ENCODE measurements around the gene CST7.
"Not testable (repeated sequence)": the region's sequence is repeated elsewhere in the genome, so short reads cannot be mapped to it uniquely, and the experiment has no call there.

Gene CST7

GRCh38 chr20:25000268-25000801 is 51.3 kb downstream of the CST7 start:
- Histone ChIP-seq H3K4me3 (replicated peaks; ENCODE audit: insufficient read depth, low read length) (no peak overlapping the region), H3K27ac (replicated peaks) (no peak overlapping the region), H3K27me3 (ENCODE audit: insufficient read depth, poor library complexity, severe bottlenecking) (no peaks in the 10 kb centered on the region)
- TF ChIP-seq GABPA (IDR thresholded peaks at IDR 0.05; ENCODE audit: low read depth) (no peak), SPI1 (IDR thresholded peaks at IDR 0.05; ENCODE audit: borderline replicate concordance, low read depth) (no peak), POLR2AphosphoS5 (IDR thresholded peaks at IDR 0.05; ENCODE audit: low read depth) (no peak)
- TF ChIP-seq, protein P1, sequence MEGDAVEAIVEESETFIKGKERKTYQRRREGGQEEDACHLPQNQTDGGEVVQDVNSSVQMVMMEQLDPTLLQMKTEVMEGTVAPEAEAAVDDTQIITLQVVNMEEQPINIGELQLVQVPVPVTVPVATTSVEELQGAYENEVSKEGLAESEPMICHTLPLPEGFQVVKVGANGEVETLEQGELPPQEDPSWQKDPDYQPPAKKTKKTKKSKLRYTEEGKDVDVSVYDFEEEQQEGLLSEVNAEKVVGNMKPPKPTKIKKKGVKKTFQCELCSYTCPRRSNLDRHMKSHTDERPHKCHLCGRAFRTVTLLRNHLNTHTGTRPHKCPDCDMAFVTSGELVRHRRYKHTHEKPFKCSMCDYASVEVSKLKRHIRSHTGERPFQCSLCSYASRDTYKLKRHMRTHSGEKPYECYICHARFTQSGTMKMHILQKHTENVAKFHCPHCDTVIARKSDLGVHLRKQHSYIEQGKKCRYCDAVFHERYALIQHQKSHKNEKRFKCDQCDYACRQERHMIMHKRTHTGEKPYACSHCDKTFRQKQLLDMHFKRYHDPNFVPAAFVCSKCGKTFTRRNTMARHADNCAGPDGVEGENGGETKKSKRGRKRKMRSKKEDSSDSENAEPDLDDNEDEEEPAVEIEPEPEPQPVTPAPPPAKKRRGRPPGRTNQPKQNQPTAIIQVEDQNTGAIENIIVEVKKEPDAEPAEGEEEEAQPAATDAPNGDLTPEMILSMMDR (IDR thresholded peaks at IDR 0.05; ENCODE audit: insufficient read depth, low read length), result no peak
- TF ChIP-seq, protein P2, sequence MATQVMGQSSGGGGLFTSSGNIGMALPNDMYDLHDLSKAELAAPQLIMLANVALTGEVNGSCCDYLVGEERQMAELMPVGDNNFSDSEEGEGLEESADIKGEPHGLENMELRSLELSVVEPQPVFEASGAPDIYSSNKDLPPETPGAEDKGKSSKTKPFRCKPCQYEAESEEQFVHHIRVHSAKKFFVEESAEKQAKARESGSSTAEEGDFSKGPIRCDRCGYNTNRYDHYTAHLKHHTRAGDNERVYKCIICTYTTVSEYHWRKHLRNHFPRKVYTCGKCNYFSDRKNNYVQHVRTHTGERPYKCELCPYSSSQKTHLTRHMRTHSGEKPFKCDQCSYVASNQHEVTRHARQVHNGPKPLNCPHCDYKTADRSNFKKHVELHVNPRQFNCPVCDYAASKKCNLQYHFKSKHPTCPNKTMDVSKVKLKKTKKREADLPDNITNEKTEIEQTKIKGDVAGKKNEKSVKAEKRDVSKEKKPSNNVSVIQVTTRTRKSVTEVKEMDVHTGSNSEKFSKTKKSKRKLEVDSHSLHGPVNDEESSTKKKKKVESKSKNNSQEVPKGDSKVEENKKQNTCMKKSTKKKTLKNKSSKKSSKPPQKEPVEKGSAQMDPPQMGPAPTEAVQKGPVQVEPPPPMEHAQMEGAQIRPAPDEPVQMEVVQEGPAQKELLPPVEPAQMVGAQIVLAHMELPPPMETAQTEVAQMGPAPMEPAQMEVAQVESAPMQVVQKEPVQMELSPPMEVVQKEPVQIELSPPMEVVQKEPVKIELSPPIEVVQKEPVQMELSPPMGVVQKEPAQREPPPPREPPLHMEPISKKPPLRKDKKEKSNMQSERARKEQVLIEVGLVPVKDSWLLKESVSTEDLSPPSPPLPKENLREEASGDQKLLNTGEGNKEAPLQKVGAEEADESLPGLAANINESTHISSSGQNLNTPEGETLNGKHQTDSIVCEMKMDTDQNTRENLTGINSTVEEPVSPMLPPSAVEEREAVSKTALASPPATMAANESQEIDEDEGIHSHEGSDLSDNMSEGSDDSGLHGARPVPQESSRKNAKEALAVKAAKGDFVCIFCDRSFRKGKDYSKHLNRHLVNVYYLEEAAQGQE (IDR thresholded peaks at IDR 0.05; ENCODE audit: insufficient replicate concordance, low read depth), result no peak
- DNase-seq (ENCODE audit: low read depth in 1 of 2, low spot score in 1 of 2), result no peak

- not testable (repeated sequence) for H3K27me3 ChIP-seq (ENCODE audit: insufficient read depth, poor library complexity, severe bottlenecking); H3K27ac ChIP-seq (replicated peaks); DNase-seq (ENCODE audit: low read depth in 1 of 2, low spot score in 1 of 2); H3K4me3 ChIP-seq (replicated peaks; ENCODE audit: insufficient read depth, low read length)
These were observed 52.3 kb downstream of the CST7 start for GRCh38 chr20:25001323-25001722.

- Histone ChIP-seq H3K27me3 (ENCODE audit: insufficient read depth, poor library complexity, severe bottlenecking) (no peaks in the 10 kb centered on the region), H3K4me3 (replicated peaks; ENCODE audit: insufficient read depth, low read length) (no peak overlapping the region), H3K27ac (replicated peaks) (no peak overlapping the region)
- TF ChIP-seq, protein P2 (IDR thresholded peaks at IDR 0.05; ENCODE audit: insufficient replicate concordance, low read depth), result no peak
- no peak for TF ChIP-seq GABPA (IDR thresholded peaks at IDR 0.05; ENCODE audit: low read depth)
- TF ChIP-seq POLR2AphosphoS5 (IDR thresholded peaks at IDR 0.05; ENCODE audit: low read depth), result no peak
- no peak for TF ChIP-seq SPI1 (IDR thresholded peaks at IDR 0.05; ENCODE audit: borderline replicate concordance, low read depth)
- TF ChIP-seq, protein P1 (IDR thresholded peaks at IDR 0.05; ENCODE audit: insufficient read depth, low read length), result no peak
- no peak for DNase-seq (ENCODE audit: low read depth in 1 of 2, low spot score in 1 of 2)
These were observed 53.9 kb downstream of the CST7 start for GRCh38 chr20:25003002-25003401.

DNA sequence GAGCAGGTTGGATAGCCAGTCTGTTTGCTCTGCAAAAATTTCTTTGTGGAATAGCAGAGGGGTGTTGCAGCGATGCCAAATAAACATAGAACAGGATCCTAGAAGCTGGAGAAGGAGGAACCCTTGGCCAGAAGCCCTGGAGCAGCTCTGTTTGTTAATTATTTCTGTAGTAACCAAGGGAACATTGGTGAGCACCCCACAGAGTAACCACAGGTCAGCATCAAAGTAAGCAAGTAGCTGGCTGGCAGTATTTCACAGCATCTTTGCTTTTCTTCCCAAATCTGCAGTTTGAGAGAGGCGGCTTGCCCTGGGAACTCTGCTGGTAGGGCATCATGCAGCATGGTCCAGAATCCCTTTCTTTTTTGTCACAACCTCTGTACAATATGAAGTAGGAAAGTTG is 56.2 kb downstream of the CST7 start:
- DNase-seq (ENCODE audit: low read depth in 1 of 2, low spot score in 1 of 2), result no peak
- no peaks in the 10 kb centered on the region for H3K27me3 ChIP-seq (ENCODE audit: insufficient read depth, poor library complexity, severe bottlenecking)
- no peak overlapping the region for H3K27ac ChIP-seq (replicated peaks)
- TF ChIP-seq, protein P2 (IDR thresholded peaks at IDR 0.05; ENCODE audit: insufficient replicate concordance, low read depth), result no peak
- TF ChIP-seq POLR2AphosphoS5 (IDR thresholded peaks at IDR 0.05; ENCODE audit: low read depth) (no peak), SPI1 (IDR thresholded peaks at IDR 0.05; ENCODE audit: borderline replicate concordance, low read depth) (no peak), GABPA (IDR thresholded peaks at IDR 0.05; ENCODE audit: low read depth) (no peak)
- TF ChIP-seq, protein P1 (IDR thresholded peaks at IDR 0.05; ENCODE audit: insufficient read depth, low read length), result no peak
- H3K4me3 ChIP-seq (replicated peaks; ENCODE audit: insufficient read depth, low read length), result no peak overlapping the region
